ENCODE results near the gene PNMT.

PNMT gene

GRCh38 chr17:39669897-39670735 lies 1.9 kb downstream of the PNMT start:
- no peak for DNase-seq (ENCODE audit: low spot score)
- TF ChIP-seq CTCF (IDR thresholded peaks at IDR 0.05; ENCODE audit: extremely low read depth, missing control alignments): no peak

DNA sequence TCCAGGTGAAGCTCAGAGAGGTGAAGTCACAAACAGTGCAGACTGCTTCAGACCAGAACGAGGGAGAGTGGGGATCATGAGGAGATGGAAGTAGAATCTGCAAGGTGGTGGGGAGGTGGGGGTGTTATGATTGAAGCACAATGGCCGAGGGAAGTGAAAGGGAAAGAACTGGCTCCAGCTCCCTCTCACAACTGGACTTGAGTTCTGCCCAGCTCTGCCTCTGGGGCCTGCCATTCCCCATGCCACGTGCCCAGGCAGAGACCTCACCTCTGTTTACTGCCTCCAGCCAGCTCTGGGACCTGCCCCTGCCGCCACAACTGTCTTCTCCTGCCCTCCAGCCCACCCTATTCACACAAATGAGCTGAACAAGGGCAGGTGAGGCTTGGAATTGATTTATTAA lies 2.5 kb downstream of the PNMT start:
- no peak for TF ChIP-seq CTCF (IDR thresholded peaks at IDR 0.05; ENCODE audit: extremely low read depth, missing control alignments)
- no peak for DNase-seq (ENCODE audit: low spot score)

DNA sequence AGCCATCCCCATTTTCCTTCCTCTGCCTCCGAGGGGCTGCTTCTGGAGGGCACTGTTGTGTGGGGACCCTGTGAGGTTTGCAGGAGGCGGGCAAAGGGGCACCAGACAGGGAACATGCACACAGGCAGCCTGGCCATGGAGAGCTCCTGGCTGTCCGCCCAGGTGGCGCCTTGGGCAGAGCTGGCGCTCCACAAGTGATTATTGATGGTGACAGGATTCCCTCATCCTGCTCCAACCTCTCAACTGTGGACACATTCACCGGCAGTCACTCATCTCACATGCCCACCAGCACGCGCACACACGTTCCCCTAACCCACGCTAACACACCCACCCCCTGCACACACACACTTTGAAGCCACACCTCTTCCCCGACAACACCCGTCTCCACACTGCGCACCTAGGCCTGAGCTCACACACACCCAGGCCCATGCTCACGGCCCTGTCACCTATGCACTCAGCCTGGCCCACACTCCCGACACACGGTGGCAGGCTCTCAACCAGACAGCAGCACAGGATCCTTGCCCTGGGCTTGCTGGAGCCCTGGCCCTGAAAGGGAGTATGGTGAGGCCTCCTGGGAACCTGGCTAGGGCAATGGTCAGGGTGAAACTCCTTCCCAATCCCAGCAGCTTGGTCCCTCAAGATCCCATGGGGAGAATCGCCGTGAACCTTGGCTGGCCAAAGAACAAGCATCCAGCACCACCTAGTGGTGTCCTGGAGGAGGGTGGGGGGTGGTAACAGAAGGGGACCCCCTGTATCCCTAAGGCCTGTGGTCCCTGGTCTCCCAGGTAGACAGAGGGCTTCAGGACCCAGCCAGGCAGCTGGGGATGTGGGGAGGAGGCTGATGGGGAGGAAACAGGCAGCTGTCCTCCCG lies 3.6 kb downstream of the PNMT start:
- TF ChIP-seq CTCF (IDR thresholded peaks at IDR 0.05; ENCODE audit: extremely low read depth, missing control alignments): peak; percentile 47
- peak; percentile 55 for DNase-seq (ENCODE audit: low spot score)

DNA sequence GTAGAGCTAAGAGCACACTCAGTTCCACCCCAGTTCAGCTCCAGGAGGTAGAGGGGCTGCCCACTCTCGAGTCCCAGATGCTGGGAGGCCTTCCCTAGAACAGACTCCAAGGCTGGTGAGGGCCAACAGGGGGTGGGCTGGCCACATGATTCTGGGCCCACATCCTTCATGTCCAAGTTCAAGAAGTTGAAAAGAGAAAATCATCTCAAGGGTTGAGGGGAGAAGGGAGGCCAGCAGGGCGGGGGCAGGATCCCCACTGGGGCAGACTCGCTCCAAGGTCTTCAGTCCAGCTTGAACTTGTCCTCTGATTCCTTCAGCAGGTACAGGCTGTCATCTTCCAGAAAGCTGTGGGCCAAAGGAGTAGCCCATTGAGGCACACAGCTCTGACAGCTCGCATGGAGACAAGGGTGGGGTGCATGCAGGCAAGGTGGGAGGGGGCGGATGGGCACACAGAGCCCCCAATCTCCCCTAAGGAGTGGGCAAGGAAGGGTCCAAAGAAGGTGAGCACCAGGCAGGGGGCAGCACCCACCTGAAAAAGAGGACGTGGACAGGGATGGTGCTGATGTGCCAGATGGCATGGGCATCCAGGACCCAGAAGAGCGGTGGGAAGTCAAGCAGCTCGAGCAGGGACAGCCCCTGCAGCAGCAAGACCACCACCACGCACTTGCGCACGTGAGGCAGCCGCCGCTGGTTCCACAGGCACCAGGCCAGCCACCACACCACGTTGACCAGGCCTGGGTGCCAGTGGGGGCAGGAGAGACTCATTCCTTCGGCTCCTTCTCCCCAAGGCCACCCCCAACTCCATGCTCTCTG lies 4.5 kb downstream of the PNMT start:
- DNase-seq (ENCODE audit: low spot score): no peak
- no peak for TF ChIP-seq CTCF (IDR thresholded peaks at IDR 0.05; ENCODE audit: extremely low read depth, missing control alignments)

- no peak for TF ChIP-seq CTCF (IDR thresholded peaks at IDR 0.05; ENCODE audit: extremely low read depth, missing control alignments)
- no peak for DNase-seq (ENCODE audit: low spot score)
Measured at GRCh38 chr17:39673335-39674081, 5.3 kb downstream of the PNMT start.

GRCh38 chr17:39674179-39674578 lies 5.9 kb downstream of the PNMT start:
- no peak for DNase-seq (ENCODE audit: low spot score)
- TF ChIP-seq CTCF (IDR thresholded peaks at IDR 0.05; ENCODE audit: extremely low read depth, missing control alignments): no peak
